ENCODE results near the gene PHC2. TPM values are rescaled to one million over a fixed set of nuclear protein-coding genes. Genes with fewer than 3 reads are reported as not detected.
A peak's percentile ranks its signal among the peaks of the same experiment; 100 is the strongest.

Gene PHC2
- total and polyA plus RNA-seq, 2 experiments from 2014 or later, result 77.5 to 121 TPM

DNA sequence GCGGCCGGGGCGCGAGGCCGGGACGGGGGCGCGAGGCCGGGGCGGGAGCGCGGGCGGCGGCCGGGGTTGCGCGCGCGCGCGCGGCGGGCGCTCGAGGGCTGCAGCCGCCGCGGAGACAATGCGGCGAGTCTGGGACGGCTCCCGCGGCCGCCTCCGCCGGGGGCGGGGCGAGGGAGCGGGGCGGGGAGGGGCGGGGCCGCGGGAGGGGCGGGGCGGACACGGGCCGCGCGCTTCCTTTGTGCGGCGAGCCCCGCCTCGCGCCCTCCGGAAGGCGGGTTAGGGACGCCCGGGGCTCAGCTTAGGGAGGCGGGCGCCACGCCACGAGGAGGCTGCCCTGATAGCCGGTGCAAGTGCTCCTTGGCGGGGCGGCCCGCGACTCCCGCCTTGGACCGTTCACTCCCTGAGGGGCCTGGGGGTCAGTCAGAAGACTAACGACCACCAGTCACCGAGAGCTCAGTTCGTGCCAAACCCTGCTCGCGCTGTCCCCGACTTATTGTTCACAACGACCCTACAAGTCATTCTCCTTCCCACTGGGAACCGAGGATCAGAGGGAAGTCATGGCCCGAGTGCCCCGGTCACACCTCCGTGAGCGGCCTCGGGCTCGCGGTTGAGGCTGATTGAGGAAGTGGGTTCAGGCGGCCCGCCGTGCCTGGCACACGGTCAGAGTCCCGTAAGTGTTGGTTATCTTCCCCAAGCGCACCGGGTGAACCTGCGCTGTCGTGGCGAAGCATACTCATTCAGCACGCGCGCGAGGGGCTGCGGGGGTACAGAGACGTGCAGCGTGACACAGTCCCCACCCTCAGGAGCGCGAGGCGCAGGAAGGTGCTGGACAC, 80.9 kb downstream of the PHC2 start:
- Histone ChIP-seq H3K4me2 (peak overlapping the region; percentile 97), H3K4me3 (peak overlapping the region; percentile 80), H3K36me3 (replicated peaks; ENCODE audit: insufficient read depth, low read depth) (no peaks in the 10 kb centered on the region), H3K27me3 (no peaks in the 10 kb centered on the region), H3K79me2 (peaks cover 46% of the 10 kb centered on the region), H3K9me3 (ENCODE audit: low read depth) (no peaks in the 10 kb centered on the region), H3K9me2 (replicated peaks; ENCODE audit: insufficient read depth) (no peaks in the 10 kb centered on the region), H3K27ac (peak overlapping the region; percentile 96), H4K20me1 (ENCODE audit: insufficient read depth, poor library complexity, severe bottlenecking) (peaks cover 33% of the 10 kb centered on the region), H3K4me1 (ENCODE audit: insufficient read depth) (peaks cover 39% of the 10 kb centered on the region), H2AFZ (peak overlapping the region; percentile 95)
- WGBS (ENCODE audit: low lambda C conversion rate, missing lambda C conversion rate), result 2% methylated on average over 71 of the region's 104 CpGs
- DNase-seq (ENCODE audit: low spot score), result peak; percentile 95
- TF ChIP-seq EZH2phosphoT487 (IDR thresholded peaks at IDR 0.05; ENCODE audit: low read depth, severe bottlenecking, unreplicated experiment) (no peak), EZH2 (IDR thresholded peaks at IDR 0.05; ENCODE audit: borderline replicate concordance) (no peak)
- TF ChIP-seq, protein P1, sequence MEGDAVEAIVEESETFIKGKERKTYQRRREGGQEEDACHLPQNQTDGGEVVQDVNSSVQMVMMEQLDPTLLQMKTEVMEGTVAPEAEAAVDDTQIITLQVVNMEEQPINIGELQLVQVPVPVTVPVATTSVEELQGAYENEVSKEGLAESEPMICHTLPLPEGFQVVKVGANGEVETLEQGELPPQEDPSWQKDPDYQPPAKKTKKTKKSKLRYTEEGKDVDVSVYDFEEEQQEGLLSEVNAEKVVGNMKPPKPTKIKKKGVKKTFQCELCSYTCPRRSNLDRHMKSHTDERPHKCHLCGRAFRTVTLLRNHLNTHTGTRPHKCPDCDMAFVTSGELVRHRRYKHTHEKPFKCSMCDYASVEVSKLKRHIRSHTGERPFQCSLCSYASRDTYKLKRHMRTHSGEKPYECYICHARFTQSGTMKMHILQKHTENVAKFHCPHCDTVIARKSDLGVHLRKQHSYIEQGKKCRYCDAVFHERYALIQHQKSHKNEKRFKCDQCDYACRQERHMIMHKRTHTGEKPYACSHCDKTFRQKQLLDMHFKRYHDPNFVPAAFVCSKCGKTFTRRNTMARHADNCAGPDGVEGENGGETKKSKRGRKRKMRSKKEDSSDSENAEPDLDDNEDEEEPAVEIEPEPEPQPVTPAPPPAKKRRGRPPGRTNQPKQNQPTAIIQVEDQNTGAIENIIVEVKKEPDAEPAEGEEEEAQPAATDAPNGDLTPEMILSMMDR (IDR thresholded peaks at IDR 0.05; ENCODE audit: poor library complexity), result no peak

DNA sequence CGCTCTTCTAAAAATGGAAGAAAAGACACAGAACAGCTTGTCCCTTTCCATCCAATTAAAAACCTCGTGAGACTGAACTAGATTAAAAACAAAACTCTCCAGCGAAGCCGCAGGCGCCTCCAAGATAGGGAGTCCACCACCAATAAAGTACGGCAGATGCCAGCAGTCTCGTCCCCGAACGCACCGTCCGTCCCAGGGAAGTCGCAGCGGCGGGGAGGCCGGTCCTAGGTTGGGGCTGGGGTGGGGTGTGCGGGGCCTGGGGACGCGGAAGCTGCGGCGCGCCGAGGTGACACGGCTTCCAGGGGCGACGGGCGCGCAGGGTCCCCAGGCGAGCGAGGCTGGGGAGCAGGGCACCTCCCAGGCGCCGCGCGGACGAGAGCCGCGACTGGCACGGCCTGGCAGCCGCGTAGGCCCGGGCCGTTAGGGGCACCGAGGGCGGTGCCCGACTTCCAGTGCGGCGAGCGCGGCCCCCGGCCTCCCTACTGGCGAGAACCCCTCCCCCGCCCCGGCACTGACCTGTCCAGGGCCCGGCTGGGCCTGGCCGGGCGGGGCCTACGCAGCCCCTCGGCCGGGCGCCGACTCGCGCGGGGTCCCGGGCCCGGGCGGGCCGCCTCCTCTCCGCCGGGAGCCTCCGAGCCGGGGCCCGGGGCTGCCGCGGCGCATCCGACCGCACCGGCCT, 81.7 kb downstream of the PHC2 start:
- no peak overlapping the region for H2AFZ ChIP-seq
- TF ChIP-seq EZH2phosphoT487 (IDR thresholded peaks at IDR 0.05; ENCODE audit: low read depth, severe bottlenecking, unreplicated experiment) (no peak), EZH2 (IDR thresholded peaks at IDR 0.05; ENCODE audit: borderline replicate concordance) (no peak)
- TF ChIP-seq, protein P1 (IDR thresholded peaks at IDR 0.05; ENCODE audit: poor library complexity), result no peak

DNA sequence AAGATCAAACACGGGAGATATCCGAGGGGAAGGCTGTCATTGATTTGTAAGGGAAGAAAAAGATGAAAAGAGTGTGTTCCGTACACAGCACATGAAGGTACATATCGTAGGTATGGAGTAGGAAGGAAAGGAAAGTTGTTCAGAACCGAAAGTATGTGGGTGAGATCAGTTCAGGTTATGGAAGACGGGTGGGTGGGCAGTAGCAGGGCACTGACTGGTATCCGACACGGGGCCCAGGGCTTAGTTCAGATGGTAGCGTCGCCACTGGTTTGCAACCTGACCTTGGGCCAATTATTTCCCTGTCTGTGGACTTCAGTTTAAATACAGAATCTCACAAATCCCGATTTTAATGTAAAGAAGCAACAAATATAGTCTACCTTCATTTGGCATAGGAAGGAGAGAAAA, 82.2 kb downstream of the PHC2 start:
- Histone ChIP-seq H3K27ac (peak overlapping the region; percentile 96), H3K36me3 (replicated peaks; ENCODE audit: insufficient read depth, low read depth) (no peaks in the 10 kb centered on the region), H3K27me3 (no peaks in the 10 kb centered on the region), H3K79me2 (peaks cover 60% of the 10 kb centered on the region), H3K9me3 (ENCODE audit: low read depth) (no peaks in the 10 kb centered on the region), H3K4me1 (ENCODE audit: insufficient read depth) (peaks cover 52% of the 10 kb centered on the region), H3K4me2 (peak overlapping the region; percentile 93), H4K20me1 (ENCODE audit: insufficient read depth, poor library complexity, severe bottlenecking) (peaks cover 45% of the 10 kb centered on the region), H3K4me3 (peak overlapping the region; percentile 92), H3K9me2 (replicated peaks; ENCODE audit: insufficient read depth) (no peaks in the 10 kb centered on the region), H2AFZ (no peak overlapping the region)
- TF ChIP-seq, protein P1 (IDR thresholded peaks at IDR 0.05; ENCODE audit: poor library complexity), result no peak
- TF ChIP-seq EZH2phosphoT487 (IDR thresholded peaks at IDR 0.05; ENCODE audit: low read depth, severe bottlenecking, unreplicated experiment) (no peak), EZH2 (IDR thresholded peaks at IDR 0.05; ENCODE audit: borderline replicate concordance) (no peak)
- DNase-seq (ENCODE audit: low spot score), result no peak
- 2% methylated on average over 11 of the region's 11 CpGs for WGBS (ENCODE audit: low lambda C conversion rate, missing lambda C conversion rate)

More for the DNA sequence above, 81.7 kb downstream of the PHC2 start:
- Histone ChIP-seq H3K4me2 (peak overlapping the region; percentile 93), H3K27me3 (no peaks in the 10 kb centered on the region), H3K79me2 (peaks cover 54% of the 10 kb centered on the region), H3K9me2 (replicated peaks; ENCODE audit: insufficient read depth) (no peaks in the 10 kb centered on the region), H4K20me1 (ENCODE audit: insufficient read depth, poor library complexity, severe bottlenecking) (peaks cover 39% of the 10 kb centered on the region), H3K36me3 (replicated peaks; ENCODE audit: insufficient read depth, low read depth) (no peaks in the 10 kb centered on the region), H3K4me3 (peak overlapping the region; percentile 92), H3K27ac (peak overlapping the region; percentile 96), H3K9me3 (ENCODE audit: low read depth) (no peaks in the 10 kb centered on the region), H3K4me1 (ENCODE audit: insufficient read depth) (peaks cover 47% of the 10 kb centered on the region)
- DNase-seq (ENCODE audit: low spot score), result peak; percentile 75
- 3% methylated on average over 14 of the region's 78 CpGs for WGBS (ENCODE audit: low lambda C conversion rate, missing lambda C conversion rate)
